Fibroblast of lung (primary cell): ENCODE results near the gene AGAP1. TPM values are rescaled to one million over a fixed set of nuclear protein-coding genes. Genes with fewer than 3 reads are reported as not detected.

Source experiments
- DNase-seq, 2 donors: peaks; one replicate each; pipeline versions ENCODE4 v3.0.0 to v3.0.0-alpha.2; 2010; ENCODE audit warnings: low read depth in 2 of 2
- H2AFZ ChIP-seq: 2 replicates; pipeline ENCODE4 v1.5.1; 2012; ENCODE audit warnings: low read length, control low read depth, inconsistent platforms
- H3K27ac ChIP-seq: 2 replicates; pipeline ENCODE4 v1.5.1; 2011; ENCODE audit warnings: low read length, control low read depth; ENCODE audit not compliant: insufficient read depth
- H3K27me3 ChIP-seq: 2 replicates; pipeline ENCODE4 v1.5.1; 2011; ENCODE audit warnings: mild to moderate bottlenecking, low read length; ENCODE audit not compliant: control insufficient read depth, insufficient read depth
- H3K36me3 ChIP-seq: 2 replicates; pipeline ENCODE4 v1.5.1; 2011; ENCODE audit warnings: low read length; ENCODE audit not compliant: control insufficient read depth, insufficient read depth
- H3K4me1 ChIP-seq: 2 replicates; pipeline ENCODE4 v1.5.1; 2011; ENCODE audit warnings: low read length; ENCODE audit not compliant: control insufficient read depth, insufficient read depth; ENCODE audit errors: extremely low read depth
- H3K4me2 ChIP-seq: 2 replicates; pipeline ENCODE4 v1.5.1; 2011; ENCODE audit warnings: low read length, control low read depth; ENCODE audit not compliant: insufficient read depth; ENCODE audit errors: extremely low read depth
- H3K4me3 ChIP-seq, 4 experiments: fragments of 200-600 bp in 1 of 4; sonication (generic) in 1 of 4; replicated peaks in 1 of 4; 2 replicates each; pipeline ENCODE4 v1.5.1; 2011 to 2016; ENCODE audit warnings: low read length in 4 of 4, low read depth in 3 of 4, mild to moderate bottlenecking in 3 of 4, control low read depth in 2 of 4, inconsistent platforms in 1 of 4, mixed read lengths in 1 of 4; ENCODE audit not compliant: insufficient read depth in 1 of 4; ENCODE audit errors: control extremely low read depth in 1 of 4
- H3K79me2 ChIP-seq: 2 replicates; pipeline ENCODE4 v1.5.1; 2012; ENCODE audit warnings: mild to moderate bottlenecking, low read length, inconsistent platforms; ENCODE audit not compliant: control insufficient read depth, insufficient read depth
- H3K9ac ChIP-seq: 2 replicates; pipeline ENCODE4 v1.5.1; 2011; ENCODE audit warnings: mild to moderate bottlenecking, low read length, control low read depth; ENCODE audit not compliant: insufficient read depth
- H3K9me3 ChIP-seq: 2 replicates; pipeline ENCODE4 v1.5.1; 2012; ENCODE audit warnings: low read depth, low read length; ENCODE audit not compliant: control insufficient read depth, insufficient read depth
- H4K20me1 ChIP-seq: 2 replicates; pipeline ENCODE4 v1.5.1; 2011; ENCODE audit warnings: low read length; ENCODE audit not compliant: control insufficient read depth, insufficient read depth; ENCODE audit errors: extremely low read depth
- EZH2 ChIP-seq: IDR thresholded peaks from 2 replicates; pipeline ENCODE4 v1.5.1; 2012; ENCODE audit warnings: low read length, control low read depth, mild to moderate bottlenecking; ENCODE audit errors: missing control alignments
- polyA plus RNA-seq, 2 donors: library from polyadenylated mRNA; depleted of rRNA in 1 of 2; stranded (reverse) in 1 of 2; unstranded in 1 of 2; fragments of >200 nt; gene quantifications; 2 replicates each; pipeline ENCODE4 v1.2.1, GENCODE V29; 2011 to 2012; ENCODE audit warnings: missing spikeins in 1 of 2
- total RNA-seq: library from RNA; depleted of rRNA; stranded (reverse); fragments of >200 nt; gene quantifications from 2 replicates; pipeline ENCODE4 v1.2.1, GENCODE V29; 2014
- TF ChIP-seq, protein P1 (sequence below), 2 donors: IDR thresholded peaks in 1 of 2; conservative IDR thresholded peaks in 1 of 2; 1 replicate in 1 of 2; 2 replicates in 1 of 2; pipeline ENCODE4 v1.5.1; 2011 to 2012; ENCODE audit warnings: low read length in 2 of 2, control low read depth in 1 of 2, inconsistent platforms in 1 of 2, low read depth in 1 of 2, mild to moderate bottlenecking in 1 of 2

Gene AGAP1
- total and polyA plus RNA-seq, 2 donors (not counting 1 experiment from before 2014, with no cell fraction given) = 10.6 to 14.0 TPM

DNA sequence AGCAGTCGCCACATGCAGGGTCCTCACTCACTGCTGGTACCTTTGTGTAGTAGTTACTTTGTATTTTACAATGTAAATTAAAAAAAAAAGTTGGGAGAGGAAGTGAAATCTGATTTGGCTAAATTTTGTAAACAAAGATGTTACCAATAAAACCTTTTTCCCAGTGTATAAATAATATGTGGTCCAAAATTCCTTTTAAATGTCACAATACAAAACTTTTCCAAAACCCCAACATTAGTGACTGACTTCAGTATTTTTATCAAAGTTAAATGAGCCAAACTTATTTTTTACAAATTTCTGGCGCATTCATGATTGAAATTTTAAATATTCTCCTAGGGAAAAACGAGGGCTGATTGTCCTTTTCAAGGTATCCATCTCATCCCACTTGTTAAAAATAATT, 239.9 kb downstream of the AGAP1 start:
- Histone ChIP-seq H3K9ac (no peak overlapping the region), H2AFZ (no peak overlapping the region), H4K20me1 (no peaks in the 10 kb centered on the region), H3K36me3 (no peaks in the 10 kb centered on the region), H3K4me3 (no peak overlapping the region), H3K4me2 (no peak overlapping the region), H3K79me2 (no peaks in the 10 kb centered on the region), H3K27me3 (no peaks in the 10 kb centered on the region), H3K4me1 (no peaks in the 10 kb centered on the region), H3K9me3 (no peaks in the 10 kb centered on the region), H3K27ac (no peak overlapping the region)
- DNase-seq = no peak
- TF ChIP-seq, protein P1, sequence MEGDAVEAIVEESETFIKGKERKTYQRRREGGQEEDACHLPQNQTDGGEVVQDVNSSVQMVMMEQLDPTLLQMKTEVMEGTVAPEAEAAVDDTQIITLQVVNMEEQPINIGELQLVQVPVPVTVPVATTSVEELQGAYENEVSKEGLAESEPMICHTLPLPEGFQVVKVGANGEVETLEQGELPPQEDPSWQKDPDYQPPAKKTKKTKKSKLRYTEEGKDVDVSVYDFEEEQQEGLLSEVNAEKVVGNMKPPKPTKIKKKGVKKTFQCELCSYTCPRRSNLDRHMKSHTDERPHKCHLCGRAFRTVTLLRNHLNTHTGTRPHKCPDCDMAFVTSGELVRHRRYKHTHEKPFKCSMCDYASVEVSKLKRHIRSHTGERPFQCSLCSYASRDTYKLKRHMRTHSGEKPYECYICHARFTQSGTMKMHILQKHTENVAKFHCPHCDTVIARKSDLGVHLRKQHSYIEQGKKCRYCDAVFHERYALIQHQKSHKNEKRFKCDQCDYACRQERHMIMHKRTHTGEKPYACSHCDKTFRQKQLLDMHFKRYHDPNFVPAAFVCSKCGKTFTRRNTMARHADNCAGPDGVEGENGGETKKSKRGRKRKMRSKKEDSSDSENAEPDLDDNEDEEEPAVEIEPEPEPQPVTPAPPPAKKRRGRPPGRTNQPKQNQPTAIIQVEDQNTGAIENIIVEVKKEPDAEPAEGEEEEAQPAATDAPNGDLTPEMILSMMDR (conservative IDR thresholded peaks at IDR 0.05 in 1 of 2, IDR thresholded peaks at IDR 0.05 in 1 of 2; ENCODE audit: low read depth in 1 of 2, low read length in 2 of 2) = no peak
- no peak for TF ChIP-seq EZH2

DNA sequence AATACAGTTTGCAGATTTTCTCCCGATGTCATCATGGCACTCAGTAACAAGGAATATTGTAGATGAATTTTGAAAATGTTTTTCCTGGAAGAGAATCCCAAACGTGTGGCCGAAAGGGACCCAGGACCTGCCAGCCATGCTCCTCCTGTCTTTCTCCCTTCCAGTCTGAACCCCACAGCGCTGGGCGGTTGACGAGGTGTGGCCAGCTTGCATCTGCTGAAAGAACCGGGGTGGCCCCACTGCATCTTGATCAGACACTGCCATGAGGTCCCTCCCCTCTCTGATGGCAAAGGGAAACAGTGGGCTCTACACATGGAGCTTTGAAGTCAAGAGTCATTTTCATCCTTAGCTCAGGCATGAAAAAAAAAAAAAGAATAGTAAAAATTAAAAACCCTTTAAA, 240.3 kb downstream of the AGAP1 start:
- no peak overlapping the region for H2AFZ ChIP-seq
- no peaks in the 10 kb centered on the region for H3K4me1 ChIP-seq
- H3K79me2 ChIP-seq = no peaks in the 10 kb centered on the region
- no peak overlapping the region for H3K4me2 ChIP-seq
- no peak overlapping the region for H3K4me3 ChIP-seq
- H3K9me3 ChIP-seq = no peaks in the 10 kb centered on the region
- DNase-seq = no peak
- H3K9ac ChIP-seq = no peak overlapping the region
- TF ChIP-seq EZH2 = no peak
- TF ChIP-seq, protein P1 (conservative IDR thresholded peaks at IDR 0.05 in 1 of 2, IDR thresholded peaks at IDR 0.05 in 1 of 2; ENCODE audit: low read depth in 1 of 2, low read length in 2 of 2) = no peak
- H4K20me1 ChIP-seq = no peaks in the 10 kb centered on the region
- no peak overlapping the region for H3K27ac ChIP-seq
- no peaks in the 10 kb centered on the region for H3K27me3 ChIP-seq
- H3K36me3 ChIP-seq = no peaks in the 10 kb centered on the region

DNA sequence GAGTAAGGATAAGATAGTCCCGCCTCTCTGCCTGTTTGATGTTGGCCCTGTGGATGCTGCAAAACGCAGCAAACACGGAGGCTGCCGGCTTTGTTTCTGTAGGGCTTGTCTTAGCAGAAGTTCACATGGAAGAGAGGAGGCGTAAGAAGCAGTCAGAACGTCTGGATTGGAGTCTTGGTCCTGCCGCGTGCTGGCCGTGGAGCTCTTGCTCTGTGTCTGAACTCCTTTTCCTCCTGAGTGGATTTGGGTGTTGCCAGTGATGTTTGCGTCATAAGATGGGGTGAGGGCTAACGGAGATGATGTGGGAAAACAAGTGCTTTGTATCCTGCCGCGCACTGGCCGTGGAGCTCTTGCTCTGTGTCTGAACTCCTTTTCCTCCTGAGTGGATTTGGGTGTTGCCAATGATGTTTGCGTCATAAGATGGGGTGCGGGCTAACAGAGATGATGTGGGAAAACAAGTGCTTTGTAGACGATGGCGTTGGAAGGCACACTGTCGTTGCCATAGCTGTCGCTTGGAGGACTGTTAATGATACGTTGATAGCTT, 240.9 kb downstream of the AGAP1 start:
- Histone ChIP-seq H3K27ac (no peak overlapping the region), H3K4me2 (no peak overlapping the region)

More for the DNA sequence above, 240.9 kb downstream of the AGAP1 start:
- no peak overlapping the region for H3K9ac ChIP-seq
- no peak overlapping the region for H2AFZ ChIP-seq
- TF ChIP-seq, protein P1 (conservative IDR thresholded peaks at IDR 0.05 in 1 of 2, IDR thresholded peaks at IDR 0.05 in 1 of 2; ENCODE audit: low read depth in 1 of 2, low read length in 2 of 2) = no peak
- no peak for TF ChIP-seq EZH2
- no peaks in the 10 kb centered on the region for H3K36me3 ChIP-seq
- H3K27me3 ChIP-seq = no peaks in the 10 kb centered on the region
- H3K4me3 ChIP-seq = no peak overlapping the region
- H3K79me2 ChIP-seq = no peaks in the 10 kb centered on the region
- DNase-seq = no peak
- H4K20me1 ChIP-seq = no peaks in the 10 kb centered on the region
- H3K4me1 ChIP-seq = no peaks in the 10 kb centered on the region
- no peaks in the 10 kb centered on the region for H3K9me3 ChIP-seq
